IMR-90 (cell line): Measurements from ENCODE around the gene NFKBIE. TPM values are rescaled to one million over a fixed set of nuclear protein-coding genes. Genes with fewer than 3 reads are reported as not detected.
A peak's percentile ranks its signal among the peaks of the same experiment; 100 is the strongest.

Experiments
- ATAC-seq: fragments of 200-7000 bp; cut with Tn5 transposase; 2 replicates; pipeline ENCODE4 v1.9.1; 2020; ENCODE audit warnings: low read depth, mild to moderate bottlenecking, moderate library complexity
- BruUV-seq: library from RNA; stranded (reverse); fragments of 400-500 nt; replicated peaks from 2 replicates; lab custom pipeline; 2021; lab: Mats Ljungman, UMichigan
- CTCF ChIA-PET: fragments of 300-600 bp; formaldehyde crosslinking; extraction: SDS; loops from one replicate; lab custom pipeline; 2021; ENCODE audit warnings: antibody characterized with exemption; lab: Yijun Ruan, JAX
- POLR2A ChIA-PET: fragments of 300-600 bp; sonication (Branson Sonifier 250); formaldehyde crosslinking; loops from one replicate; lab custom pipeline; 2022; ENCODE audit warnings: antibody characterized with exemption; ENCODE audit not compliant: unreplicated experiment; lab: Charles Lee
- DNase-seq: peaks from one replicate; pipeline ENCODE4 v3.0.0; 2013
- H2AFZ ChIP-seq: replicated peaks from 2 replicates; pipeline ENCODE3; 2013; ENCODE audit warnings: low read length, mild to moderate bottlenecking; ENCODE audit not compliant: poor library complexity
- H2AK5ac ChIP-seq: 2 replicates; pipeline ENCODE4 v1.6.1; 2013; ENCODE audit warnings: low read depth, low read length, inconsistent platforms
- H2AK9ac ChIP-seq: replicated peaks from 2 replicates; pipeline ENCODE3; 2013; ENCODE audit warnings: mild to moderate bottlenecking, low read depth, low read length, moderate library complexity; ENCODE audit not compliant: poor library complexity
- H2BK120ac ChIP-seq: 2 replicates; pipeline ENCODE4 v1.6.1; 2013; ENCODE audit warnings: low read depth, low read length, inconsistent platforms
- H2BK15ac ChIP-seq: 3 replicates; pipeline ENCODE4 v1.6.1; 2013; ENCODE audit warnings: low read depth, low read length, inconsistent platforms
- H2BK20ac ChIP-seq: 2 replicates; pipeline ENCODE4 v1.6.1; 2013; ENCODE audit warnings: low read depth, mild to moderate bottlenecking, inconsistent platforms, low read length, moderate library complexity
- H2BK5ac ChIP-seq: 2 replicates; pipeline ENCODE4 v1.6.1; 2013; ENCODE audit warnings: mild to moderate bottlenecking, low read depth, low read length, inconsistent platforms; ENCODE audit not compliant: poor library complexity, severe bottlenecking
- H3K14ac ChIP-seq: replicated peaks from 2 replicates; pipeline ENCODE4 v1.6.1; 2013; ENCODE audit warnings: low read depth, low read length, inconsistent platforms
- H3K18ac ChIP-seq: 2 replicates; pipeline ENCODE4 v1.6.1; 2013; ENCODE audit warnings: low read depth, low read length, control low read depth
- H3K23ac ChIP-seq: 2 replicates; pipeline ENCODE4 v1.6.1; 2013; ENCODE audit warnings: low read depth, low read length, inconsistent platforms
- H3K27ac ChIP-seq: 2 replicates; pipeline ENCODE4 v1.5.1; 2013; ENCODE audit warnings: mild to moderate bottlenecking, control low read depth, low read length; ENCODE audit not compliant: insufficient read depth
- H3K27me3 ChIP-seq: 2 replicates; pipeline ENCODE4 v1.6.1; 2013; ENCODE audit warnings: low read length; ENCODE audit not compliant: control insufficient read depth, insufficient read depth
- H3K36me3 ChIP-seq: 2 replicates; pipeline ENCODE4 v1.6.1; 2013; ENCODE audit warnings: low read length, mixed read lengths; ENCODE audit not compliant: control insufficient read depth, insufficient read depth
- H3K4ac ChIP-seq: 2 replicates; pipeline ENCODE4 v1.6.1; 2013; ENCODE audit warnings: low read depth, low read length, inconsistent platforms
- H3K4me1 ChIP-seq: 2 replicates; pipeline ENCODE4 v1.6.1; 2013; ENCODE audit warnings: low read length, mixed read lengths; ENCODE audit not compliant: control insufficient read depth, insufficient read depth
- H3K4me2 ChIP-seq: 2 replicates; pipeline ENCODE4 v1.6.1; 2013; ENCODE audit warnings: low read depth, mild to moderate bottlenecking, control low read depth, low read length, moderate library complexity
- H3K4me3 ChIP-seq: 2 replicates; pipeline ENCODE4 v1.5.1; 2013; ENCODE audit warnings: low read depth, mild to moderate bottlenecking, control low read depth, low read length, moderate library complexity; ENCODE audit not compliant: insufficient read depth
- H3K56ac ChIP-seq: 2 replicates; pipeline ENCODE4 v1.6.1; 2013; ENCODE audit warnings: low read length, inconsistent platforms; ENCODE audit not compliant: insufficient read depth; ENCODE audit errors: extremely low read depth
- H3K79me1 ChIP-seq, 2 experiments: 2 replicates each; pipeline ENCODE4 v1.6.1; 2013; ENCODE audit warnings: low read length in 2 of 2, inconsistent platforms in 1 of 2, low read depth in 1 of 2
- H3K9ac ChIP-seq: 2 replicates; pipeline ENCODE4 v1.6.1; 2013; ENCODE audit warnings: low read depth, low read length, control low read depth
- H3K9me1 ChIP-seq: 2 replicates; pipeline ENCODE4 v1.6.1; 2013; ENCODE audit warnings: low read length, inconsistent platforms; ENCODE audit not compliant: insufficient read depth
- H3K9me3 ChIP-seq: 2 replicates; pipeline ENCODE4 v1.6.1; 2013; ENCODE audit warnings: low read length; ENCODE audit not compliant: control insufficient read depth, insufficient read depth
- H4K20me1 ChIP-seq: 2 replicates; pipeline ENCODE4 v1.6.1; 2013; ENCODE audit warnings: low read length, inconsistent platforms; ENCODE audit not compliant: insufficient read depth
- H4K5ac ChIP-seq: 2 replicates; pipeline ENCODE4 v1.6.1; 2013; ENCODE audit warnings: mild to moderate bottlenecking, low read depth, low read length, control low read depth
- H4K8ac ChIP-seq, 2 experiments: 2 replicates each; pipeline ENCODE4 v1.6.1; 2013; ENCODE audit warnings: low read depth in 2 of 2, low read length in 2 of 2, control low read depth in 1 of 2, inconsistent platforms in 1 of 2
- H4K91ac ChIP-seq: 2 replicates; pipeline ENCODE4 v1.6.1; 2013; ENCODE audit warnings: low read depth, low read length, inconsistent platforms; ENCODE audit not compliant: insufficient read depth
- BHLHE40 ChIP-seq: fragments of 150-350 bp; IDR thresholded peaks from 2 replicates; pipeline ENCODE4 v1.6.1; 2016; ENCODE audit warnings: mild to moderate bottlenecking, low read depth, low read length
- CHD1 ChIP-seq: IDR thresholded peaks from 2 replicates; pipeline ENCODE4 v1.6.1; 2012; ENCODE audit warnings: low read depth, low read length, improper control_type of control experiment
- ELK1 ChIP-seq: fragments of 150-350 bp; IDR thresholded peaks from 2 replicates; pipeline ENCODE4 v1.6.1; 2016; ENCODE audit warnings: low read depth, mild to moderate bottlenecking, low read length, moderate library complexity, borderline replicate concordance
- FOS ChIP-seq: fragments of 150-350 bp; IDR thresholded peaks from 2 replicates; pipeline ENCODE4 v1.6.1; 2016; ENCODE audit warnings: low read depth, low read length
- MAZ ChIP-seq: IDR thresholded peaks from 2 replicates; pipeline ENCODE4 v1.6.1; 2012; ENCODE audit warnings: low read depth, mild to moderate bottlenecking, low read length, improper control_type of control experiment, moderate library complexity, borderline replicate concordance
- MXI1 ChIP-seq: IDR thresholded peaks from 2 replicates; pipeline ENCODE4 v1.6.1; 2012; ENCODE audit warnings: low read depth, mild to moderate bottlenecking, low read length, moderate library complexity, borderline replicate concordance
- NFE2L2 ChIP-seq: fragments of 150-350 bp; IDR thresholded peaks from 2 replicates; pipeline ENCODE4 v1.6.1; 2016; ENCODE audit warnings: low read depth, mild to moderate bottlenecking, low read length
- POLR2A ChIP-seq: IDR thresholded peaks from 2 replicates; pipeline ENCODE4 v1.6.1; 2012; ENCODE audit warnings: mild to moderate bottlenecking, low read depth, low read length
- SMC3 ChIP-seq: fragments of 150-350 bp; IDR thresholded peaks from 2 replicates; pipeline ENCODE4 v1.6.1; 2016; ENCODE audit warnings: low read depth, mild to moderate bottlenecking, antibody characterized with exemption, low read length, moderate library complexity
- WGBS, 2 experiments: methylation state at CpG; one replicate each; pipeline versions ENCODE4 v1.1.5 to v1.1.7; 2013; ENCODE audit warnings: missing lambda C conversion rate in 2 of 2; ENCODE audit not compliant: insufficient read length in 1 of 2; ENCODE audit errors: extremely low coverage in 2 of 2; 5-methylcytosine and 5-hydroxymethylcytosine counted together
- dilution Hi-C: fragments of 300-500 bp; cut with HindIII; formaldehyde crosslinking; loops from one replicate; pipeline ENCODE4 v1.14.3; 2018; ENCODE audit warnings: low sequenced_read_pairs; ENCODE audit not compliant: unreplicated experiment
- in situ Hi-C: fragments of 300-500 bp; cut with MboI; formaldehyde crosslinking; loops from 3 replicates; pipeline ENCODE4 v1.14.3; 2019; ENCODE audit warnings: low sequenced_read_pairs, inconsistent platforms, mixed read lengths
- intact Hi-C: fragments of 100-400 bp; cut with micrococcal nuclease; formaldehyde crosslinking; loops from 2 replicates; pipeline ENCODE4 v1.10.0; 2022
- polyA plus RNA-seq, 3 experiments: library from polyadenylated mRNA; depleted of rRNA; stranded (reverse); fragments of >200 nt; gene quantifications; 2 replicates each; pipeline ENCODE4 v1.2.3, GENCODE V29; 2012; ENCODE audit warnings: low replicate concordance in 1 of 3
- total RNA-seq: library from RNA; depleted of rRNA; stranded (reverse); fragments of >200 nt; gene quantifications from 2 replicates; pipeline ENCODE4 v1.2.3, GENCODE V29; 2012
- TF ChIP-seq, protein P1 (sequence below): fragments of 150-350 bp; IDR thresholded peaks from 2 replicates; pipeline ENCODE4 v1.6.1; 2017; ENCODE audit warnings: mild to moderate bottlenecking, antibody characterized with exemption, low read length, low read depth

Gene NFKBIE
- total and polyA plus RNA-seq, 2 of the 4 experiments (the other 2 are of a cell fraction), result 7.9 to 13.0 TPM

GRCh38 chr6:44247338-44248302 lies 17.7 kb downstream of the NFKBIE start:
- Histone ChIP-seq H3K9me3 (no peaks in the 10 kb centered on the region), H3K4me1 (peaks cover 5% of the 10 kb centered on the region), H3K23ac (peak overlapping the region; percentile 97), H3K56ac (peak overlapping the region; percentile 99), H4K20me1 (peaks cover 57% of the 10 kb centered on the region), H2AK5ac (peak overlapping the region; percentile 94), H2BK120ac (peak overlapping the region; percentile 63), H4K8ac (peak overlapping the region; percentile 60 to 93), H3K36me3 (peaks cover 32% of the 10 kb centered on the region), H2BK5ac (peak overlapping the region; percentile 93), H3K79me1 (peaks cover 14 to 55% of the 10 kb centered on the region in 2 experiments), H3K14ac (peak overlapping the region; percentile 100), H2AK9ac (peak overlapping the region; percentile 100), H4K91ac (peak overlapping the region; percentile 93), H2BK15ac (no peak overlapping the region), H3K4ac (peak overlapping the region; percentile 100), H4K5ac (peak overlapping the region; percentile 87), H3K27me3 (no peaks in the 10 kb centered on the region), H3K4me3 (peak overlapping the region; percentile 85), H3K9ac (peak overlapping the region; percentile 85), H3K4me2 (peak overlapping the region; percentile 52), H2AFZ (peak overlapping the region; percentile 100), H3K18ac (peak overlapping the region; percentile 78), H3K9me1 (peaks cover 18% of the 10 kb centered on the region), H3K27ac (peak overlapping the region; percentile 83), H2BK20ac (no peak overlapping the region)
- dilution Hi-C loops (no loop called here), in situ Hi-C loops (no loop called here), intact Hi-C loops (no loop called here)
- ATAC-seq, result peak; percentile 41
- CTCF ChIA-PET, result interaction anchor here (1.0 to 1.4 kb wide), 2 partner anchors 9 to 10 kb away, joined by 3 to 4 read pairs; no protein-coding TSS in a partner anchor
- POLR2A ChIA-PET, result interaction anchor here (0.6 to 3.0 kb wide), 5 partner anchors 9 to 74 kb away, joined by 3 to 27 read pairs (median 10); partner anchors contain the start of gene SLC35B2
- 0% methylated on average over 3 of the region's 52 CpGs; no CpG with 5 or more reads in 1 of the 2 experiments for WGBS, 2 experiments
- BruUV-seq, result TSS peak; percentile 22
- DNase-seq, result peak; percentile 38
- peak; percentile 92; the same call in 1 of the 2 replicates for TF ChIP-seq MXI1
- TF ChIP-seq BHLHE40, result peak; percentile 50
- peak; percentile 60; the same call in 1 of the 2 replicates for TF ChIP-seq NFE2L2
- TF ChIP-seq CHD1, result peak; percentile 82; the same call in 1 of the 2 replicates
- TF ChIP-seq SMC3, result no peak
- no peak for TF ChIP-seq ELK1
- TF ChIP-seq, protein P1, sequence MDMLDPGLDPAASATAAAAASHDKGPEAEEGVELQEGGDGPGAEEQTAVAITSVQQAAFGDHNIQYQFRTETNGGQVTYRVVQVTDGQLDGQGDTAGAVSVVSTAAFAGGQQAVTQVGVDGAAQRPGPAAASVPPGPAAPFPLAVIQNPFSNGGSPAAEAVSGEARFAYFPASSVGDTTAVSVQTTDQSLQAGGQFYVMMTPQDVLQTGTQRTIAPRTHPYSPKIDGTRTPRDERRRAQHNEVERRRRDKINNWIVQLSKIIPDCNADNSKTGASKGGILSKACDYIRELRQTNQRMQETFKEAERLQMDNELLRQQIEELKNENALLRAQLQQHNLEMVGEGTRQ, result peak; percentile 48; the same call in 1 of the 2 replicates
- peak; percentile 13 for TF ChIP-seq MAZ
- no peak for TF ChIP-seq POLR2A
- TF ChIP-seq FOS, result 0 out of 2 replicates have a peak, but pooled peaks have one; percentile 20
